Ovary (tissue), 3 donors: ENCODE results near the gene CD52.

Experiments used
- CTCF ChIP-seq, 3 donors: fragments of 450-650 bp in 2 of 3; fragments of 200-600 bp in 1 of 3; IDR thresholded peaks; one replicate each; pipeline versions ENCODE4 v1.5.1 to v1.8.0; 2016 to 2022; ENCODE audit warnings: antibody characterized with exemption in 3 of 3, mild to moderate bottlenecking in 1 of 3
- EP300 ChIP-seq: sonication (generic); formaldehyde crosslinking; IDR thresholded peaks from one replicate; pipeline ENCODE4 v1.6.1; 2017; ENCODE audit warnings: antibody characterized with exemption
- POLR2A ChIP-seq: fragments of 450-650 bp; IDR thresholded peaks from one replicate; pipeline ENCODE4 v1.6.1; 2017; ENCODE audit warnings: antibody characterized with exemption, mild to moderate bottlenecking, moderate library complexity
- donor health status: DM: no; HTN: no; CAD: no.

- TF ChIP-seq CTCF (IDR thresholded peaks at IDR 0.05) = no peak
- TF ChIP-seq POLR2A = no peak
- TF ChIP-seq EP300 = no peak
Observed at GRCh38 chr1:26296340-26297056, 21.3 kb upstream of the CD52 start.
